ENCODE results near the gene BIRC2.

Gene BIRC2

DNA sequence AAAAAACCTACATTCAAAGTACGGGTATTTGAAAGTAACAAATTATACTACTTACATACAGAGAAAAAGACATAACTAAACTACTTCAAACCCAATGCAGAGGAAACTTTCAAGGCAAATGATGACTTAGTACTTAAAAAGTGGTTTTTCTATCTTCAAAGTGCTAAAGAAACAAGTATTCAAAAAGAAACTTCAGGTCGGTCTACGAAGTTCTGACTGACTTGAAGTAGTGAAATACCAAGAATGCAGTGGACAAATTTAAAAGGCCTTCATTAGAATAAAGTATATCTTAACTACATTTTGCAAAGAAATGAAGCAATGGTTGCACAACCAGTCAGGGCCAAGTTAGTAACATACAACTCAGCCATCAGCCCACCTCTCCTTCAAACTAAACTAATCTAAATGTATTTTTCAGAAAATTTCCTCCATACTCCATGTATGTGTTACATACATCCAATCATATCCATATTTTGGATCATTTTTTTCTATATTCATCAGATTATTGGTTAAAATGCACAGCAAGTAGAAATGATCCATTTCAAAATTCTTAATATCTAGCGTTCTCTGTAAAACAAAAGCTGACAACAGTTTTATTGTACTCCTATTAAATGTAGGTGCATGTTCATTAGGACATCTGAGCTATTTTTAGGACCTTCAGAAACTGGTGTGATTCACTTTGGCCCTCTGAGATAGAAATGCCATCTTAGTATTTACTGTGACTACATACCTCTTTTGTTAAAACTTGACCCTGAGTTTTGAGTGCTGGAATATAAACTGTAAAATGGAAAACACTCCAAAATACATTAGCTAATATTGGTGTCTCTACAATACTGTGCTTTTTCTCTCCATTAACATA, 49.9 kb downstream of the BIRC2 start:
- Mint-ChIP-seq H3K4me3 (peak overlapping the region; percentile 33), H3K9me3 (ENCODE audit: low read depth) (no peaks in the 10 kb centered on the region), H3K4me1 (ENCODE audit: low read depth) (peaks cover 61% of the 10 kb centered on the region), H3K27me3 (no peaks in the 10 kb centered on the region), H3K36me3 (peaks cover 20% of the 10 kb centered on the region), H3K27ac (peak overlapping the region; percentile 84)

DNA sequence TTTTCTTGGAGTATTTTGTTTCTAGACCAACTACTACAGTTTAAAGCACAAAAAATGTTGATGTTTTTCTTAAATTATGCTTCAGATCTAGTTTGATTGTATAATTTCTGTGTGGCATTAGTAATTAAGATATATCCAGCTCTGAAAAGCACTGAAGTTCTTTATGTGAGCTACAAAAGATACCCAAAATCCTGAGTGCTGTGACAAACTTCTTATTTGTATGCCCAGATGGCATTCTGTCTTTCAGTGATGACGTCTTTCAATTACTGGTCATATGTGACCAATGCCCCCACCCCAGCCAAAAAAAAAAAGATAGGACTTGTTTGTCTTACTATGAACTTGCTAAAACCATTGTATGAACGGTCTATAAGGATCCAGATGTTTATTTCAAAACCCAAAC, 51.3 kb downstream of the BIRC2 start:
- H3K9me3 Mint-ChIP-seq (ENCODE audit: low read depth), result no peaks in the 10 kb centered on the region
- H3K27ac Mint-ChIP-seq, result peak overlapping the region; percentile 79
- H3K27me3 Mint-ChIP-seq, result no peaks in the 10 kb centered on the region
- peaks cover 22% of the 10 kb centered on the region for H3K36me3 Mint-ChIP-seq
- no peak overlapping the region for H3K4me3 Mint-ChIP-seq
- H3K4me1 Mint-ChIP-seq (ENCODE audit: low read depth), result peaks cover 63% of the 10 kb centered on the region

DNA sequence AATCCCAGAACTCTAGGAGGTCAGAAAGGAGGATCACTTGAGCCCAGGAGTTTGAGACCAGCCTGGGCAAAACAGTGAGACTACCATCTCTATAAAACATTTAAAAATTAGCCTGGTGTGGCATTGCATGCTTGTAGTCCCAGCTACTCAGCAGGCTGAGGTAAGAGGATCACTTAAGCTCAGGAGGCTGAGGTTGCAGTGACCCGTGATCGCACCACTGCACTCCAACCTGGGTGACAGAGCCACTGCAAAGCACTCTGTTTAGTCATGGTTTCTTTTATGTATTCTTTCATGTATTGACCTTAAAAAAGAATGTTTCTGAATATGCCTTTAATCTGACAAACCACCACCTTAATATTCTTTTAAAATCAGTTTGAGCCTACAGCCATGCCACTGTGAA, 52.2 kb downstream of the BIRC2 start:
- Mint-ChIP-seq H3K36me3 (peaks cover 25% of the 10 kb centered on the region), H3K4me1 (ENCODE audit: low read depth) (peaks cover 65% of the 10 kb centered on the region), H3K9me3 (ENCODE audit: low read depth) (no peaks in the 10 kb centered on the region), H3K4me3 (no peak overlapping the region), H3K27ac (peak overlapping the region; percentile 79), H3K27me3 (no peaks in the 10 kb centered on the region)

DNA sequence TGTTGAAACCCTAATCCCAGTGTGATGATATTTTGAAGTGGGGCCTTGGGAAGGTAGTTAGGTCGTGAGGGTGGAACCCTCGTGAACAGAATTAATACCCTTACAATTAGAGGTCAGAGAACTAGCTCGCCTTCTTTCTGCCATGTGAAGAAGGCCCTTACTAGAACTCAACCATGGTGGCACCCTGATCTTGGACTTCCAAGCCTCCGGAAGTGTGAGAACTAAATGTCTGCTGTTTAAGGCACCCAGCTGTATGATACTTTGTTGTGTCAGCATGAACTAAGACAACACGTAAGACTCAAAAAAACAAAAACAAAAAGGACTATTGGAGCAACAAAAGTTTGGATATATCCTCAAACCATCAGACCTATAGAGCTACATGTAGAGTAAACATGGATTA, 53.6 kb downstream of the BIRC2 start:
- Mint-ChIP-seq H3K27ac (peak overlapping the region; percentile 78), H3K9me3 (ENCODE audit: low read depth) (no peaks in the 10 kb centered on the region), H3K27me3 (no peaks in the 10 kb centered on the region), H3K36me3 (peaks cover 23% of the 10 kb centered on the region), H3K4me3 (no peak overlapping the region), H3K4me1 (ENCODE audit: low read depth) (peaks cover 72% of the 10 kb centered on the region)

DNA sequence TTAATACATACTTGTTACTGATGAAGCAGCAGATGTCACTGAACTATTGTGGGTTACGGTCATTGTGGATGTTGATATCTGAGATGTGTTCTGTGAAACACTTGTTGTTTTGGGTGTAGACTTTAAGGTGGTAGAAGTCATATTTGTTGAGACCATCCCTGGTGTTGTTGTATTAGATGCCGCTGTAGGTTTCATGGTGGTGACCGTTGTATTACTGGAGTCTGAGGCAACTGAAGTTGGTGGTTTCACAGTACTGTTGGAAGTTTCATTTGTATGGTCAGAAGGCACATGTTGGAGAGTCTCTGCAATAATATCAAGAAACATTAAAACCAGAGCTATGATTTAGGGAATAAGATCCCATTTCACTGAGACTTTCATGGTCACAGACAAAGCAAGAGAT, 54.9 kb downstream of the BIRC2 start:
- Mint-ChIP-seq H3K4me1 (ENCODE audit: low read depth) (peaks cover 72% of the 10 kb centered on the region), H3K27me3 (no peaks in the 10 kb centered on the region), H3K36me3 (peaks cover 23% of the 10 kb centered on the region), H3K9me3 (ENCODE audit: low read depth) (no peaks in the 10 kb centered on the region), H3K4me3 (no peak overlapping the region), H3K27ac (peak overlapping the region; percentile 75)

DNA sequence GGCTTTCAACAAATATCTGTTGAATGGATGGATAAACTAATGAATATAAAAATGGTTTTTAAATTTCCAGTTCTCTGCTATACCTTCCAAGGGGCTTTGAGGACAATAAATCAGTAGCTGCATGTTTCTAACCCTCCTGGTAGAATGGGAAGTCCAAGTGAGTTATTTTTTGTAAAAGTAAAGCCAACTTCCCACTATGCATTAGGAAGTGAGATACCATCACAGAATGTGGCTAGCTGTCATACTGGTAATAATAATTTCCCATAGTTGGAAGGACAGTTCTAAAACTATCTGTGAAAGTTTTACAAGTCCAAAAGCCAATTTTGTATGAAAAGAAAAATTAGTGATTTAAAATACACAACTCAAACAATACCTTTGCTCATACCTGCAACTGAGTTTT, 55.5 kb downstream of the BIRC2 start:
- peaks cover 73% of the 10 kb centered on the region for H3K4me1 Mint-ChIP-seq (ENCODE audit: low read depth)
- no peaks in the 10 kb centered on the region for H3K27me3 Mint-ChIP-seq

DNA sequence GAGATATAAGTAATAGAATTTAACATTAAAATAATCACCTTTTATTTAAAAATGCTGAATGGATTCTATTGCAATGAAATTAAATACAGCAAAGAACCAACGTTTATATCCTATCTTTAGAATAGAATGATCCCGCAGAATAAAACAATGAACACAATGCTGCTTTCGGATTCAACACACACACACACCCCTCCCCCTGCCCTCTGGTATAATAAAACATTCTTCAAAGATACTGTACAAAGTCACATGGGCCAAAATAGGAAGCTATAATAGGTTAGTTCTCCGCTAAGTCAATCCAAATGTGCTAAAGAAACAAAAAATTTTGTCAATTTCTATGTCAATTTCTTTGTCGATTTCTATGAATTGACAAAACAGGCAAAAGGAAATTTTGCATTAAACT, 58.5 kb downstream of the BIRC2 start:
- H3K9me3 Mint-ChIP-seq (ENCODE audit: low read depth), result no peaks in the 10 kb centered on the region
- H3K27me3 Mint-ChIP-seq, result no peaks in the 10 kb centered on the region
- peak overlapping the region; percentile 52 for H3K27ac Mint-ChIP-seq
- H3K4me1 Mint-ChIP-seq (ENCODE audit: low read depth), result peaks cover 82% of the 10 kb centered on the region
- H3K36me3 Mint-ChIP-seq, result peaks cover 13% of the 10 kb centered on the region
- H3K4me3 Mint-ChIP-seq, result peak overlapping the region; percentile 33

More for the DNA sequence above, 55.5 kb downstream of the BIRC2 start:
- Mint-ChIP-seq H3K4me3 (no peak overlapping the region), H3K27ac (peak overlapping the region; percentile 77), H3K9me3 (ENCODE audit: low read depth) (no peaks in the 10 kb centered on the region), H3K36me3 (peaks cover 19% of the 10 kb centered on the region)

DNA sequence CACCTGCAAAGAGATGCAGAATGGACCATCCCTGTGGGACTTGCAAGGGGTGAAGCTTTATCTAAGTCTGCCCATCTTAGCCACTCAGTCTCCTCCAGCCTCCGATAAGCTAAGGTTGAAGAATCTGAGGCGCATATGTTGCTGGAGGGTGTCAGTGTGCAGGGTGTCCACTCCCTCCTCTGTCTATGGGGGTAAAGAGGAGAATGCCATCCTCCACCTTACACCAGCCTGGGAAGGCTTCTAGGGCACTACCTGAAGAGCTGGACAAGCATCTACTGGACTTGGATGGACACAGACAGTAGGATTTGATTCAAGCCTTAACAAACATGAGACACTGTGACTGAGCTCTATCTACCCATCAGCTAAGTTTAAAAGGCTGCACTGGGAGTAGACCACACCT, 59.1 kb downstream of the BIRC2 start:
- H3K9me3 Mint-ChIP-seq (ENCODE audit: low read depth), result no peaks in the 10 kb centered on the region
- peak overlapping the region; percentile 52 for H3K27ac Mint-ChIP-seq
- peaks cover 85% of the 10 kb centered on the region for H3K4me1 Mint-ChIP-seq (ENCODE audit: low read depth)
- no peaks in the 10 kb centered on the region for H3K27me3 Mint-ChIP-seq
- H3K36me3 Mint-ChIP-seq, result peaks cover 10% of the 10 kb centered on the region
- peak overlapping the region; percentile 10 for H3K4me3 Mint-ChIP-seq

DNA sequence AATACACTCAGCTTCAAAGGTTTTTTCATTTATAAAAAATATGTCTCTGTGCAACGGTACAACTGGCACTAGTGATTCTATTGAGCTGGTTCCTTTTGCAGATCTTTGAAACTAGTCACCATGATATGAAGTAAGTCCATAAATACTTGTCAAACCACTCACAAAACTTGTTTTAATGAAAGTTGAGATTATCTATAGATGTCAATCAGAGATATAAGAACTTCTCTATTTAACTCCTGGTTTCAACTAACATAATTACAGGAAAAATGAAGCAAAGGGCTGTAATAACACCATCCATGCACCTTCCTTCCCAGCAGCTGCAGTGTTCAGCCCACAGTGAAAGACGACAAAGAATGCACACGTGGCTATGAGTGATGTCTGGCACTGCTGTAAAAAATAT, 60.9 kb downstream of the BIRC2 start:
- H3K4me3 Mint-ChIP-seq, result peak overlapping the region; percentile 23

DNA sequence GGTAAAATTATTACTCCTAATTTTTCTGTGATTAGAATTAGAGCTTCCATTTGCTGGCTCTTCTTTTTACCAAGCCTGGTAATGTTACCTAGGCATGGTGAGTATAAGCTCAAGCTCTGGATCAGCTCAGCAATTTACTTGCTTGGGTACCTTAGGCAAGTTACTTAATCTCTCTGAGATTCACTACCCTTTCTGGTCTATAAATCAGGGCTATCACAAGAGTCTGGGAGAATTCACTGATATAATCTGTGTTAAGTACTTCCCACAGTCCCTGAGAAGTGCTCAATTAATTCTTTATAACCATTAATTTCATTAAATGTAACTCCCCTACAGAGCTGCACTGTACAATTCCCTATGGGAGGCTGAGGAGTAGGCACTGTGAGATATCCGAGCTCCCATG, 61.3 kb downstream of the BIRC2 start:
- H3K4me1 Mint-ChIP-seq (ENCODE audit: low read depth), result peaks cover 88% of the 10 kb centered on the region
- no peaks in the 10 kb centered on the region for H3K9me3 Mint-ChIP-seq (ENCODE audit: low read depth)
- peak overlapping the region; percentile 23 for H3K4me3 Mint-ChIP-seq
- no peaks in the 10 kb centered on the region for H3K27me3 Mint-ChIP-seq
- H3K27ac Mint-ChIP-seq, result peak overlapping the region; percentile 59
- H3K36me3 Mint-ChIP-seq, result peaks cover 3% of the 10 kb centered on the region

More for the DNA sequence above, 60.9 kb downstream of the BIRC2 start:
- Mint-ChIP-seq H3K9me3 (ENCODE audit: low read depth) (no peaks in the 10 kb centered on the region), H3K27ac (peak overlapping the region; percentile 59), H3K36me3 (peaks cover 3% of the 10 kb centered on the region), H3K4me1 (ENCODE audit: low read depth) (peaks cover 88% of the 10 kb centered on the region), H3K27me3 (no peaks in the 10 kb centered on the region)

DNA sequence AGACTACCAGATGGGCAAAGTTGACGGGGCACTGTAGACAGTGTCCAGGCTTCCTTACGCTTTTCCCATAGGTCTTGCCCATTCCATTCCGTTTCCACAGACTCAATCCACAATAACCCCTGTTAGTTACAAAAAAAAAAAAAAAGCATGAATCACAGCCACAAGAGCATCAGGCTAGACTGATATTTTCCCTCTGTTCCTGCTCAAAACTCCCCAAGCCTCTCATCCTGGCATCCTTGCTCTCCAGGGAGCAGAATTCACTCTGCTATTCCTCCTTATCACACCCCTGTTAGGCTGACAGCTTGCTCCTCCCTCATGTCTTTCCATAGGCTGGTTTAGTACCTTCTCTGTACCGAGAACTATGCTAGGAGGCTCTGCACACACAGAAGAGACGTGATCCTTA, 63.4 kb downstream of the BIRC2 start:
- peaks cover 92% of the 10 kb centered on the region for H3K4me1 Mint-ChIP-seq (ENCODE audit: low read depth)
- peak overlapping the region; percentile 3 for H3K4me3 Mint-ChIP-seq
- no peaks in the 10 kb centered on the region for H3K9me3 Mint-ChIP-seq (ENCODE audit: low read depth)
- no peaks in the 10 kb centered on the region for H3K36me3 Mint-ChIP-seq
- H3K27me3 Mint-ChIP-seq, result no peaks in the 10 kb centered on the region
- H3K27ac Mint-ChIP-seq, result peak overlapping the region; percentile 74

DNA sequence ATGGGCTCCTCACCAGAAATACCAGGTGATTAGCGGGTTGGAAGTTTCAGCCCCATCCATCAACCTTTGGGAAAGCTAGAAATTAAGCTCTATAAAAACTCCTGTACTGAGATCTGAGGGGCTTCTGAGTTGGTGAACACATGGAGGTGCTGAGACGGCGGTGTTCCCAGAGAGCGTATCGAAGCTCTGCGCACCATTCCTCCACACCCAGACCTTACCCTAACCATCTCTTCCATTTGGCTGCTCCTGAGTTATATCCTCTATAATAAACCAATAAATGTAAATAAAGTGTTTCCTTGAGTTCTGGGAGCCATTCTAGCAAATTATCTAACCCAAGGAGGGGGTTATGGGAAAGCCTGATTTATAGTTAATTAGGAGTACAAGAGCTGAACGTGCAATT, 64.1 kb downstream of the BIRC2 start:
- peaks cover 90% of the 10 kb centered on the region for H3K4me1 Mint-ChIP-seq (ENCODE audit: low read depth)
- peak overlapping the region; percentile 81 for H3K27ac Mint-ChIP-seq
- H3K9me3 Mint-ChIP-seq (ENCODE audit: low read depth), result no peaks in the 10 kb centered on the region
- H3K36me3 Mint-ChIP-seq, result no peaks in the 10 kb centered on the region
- H3K4me3 Mint-ChIP-seq, result no peak overlapping the region
- H3K27me3 Mint-ChIP-seq, result no peaks in the 10 kb centered on the region

DNA sequence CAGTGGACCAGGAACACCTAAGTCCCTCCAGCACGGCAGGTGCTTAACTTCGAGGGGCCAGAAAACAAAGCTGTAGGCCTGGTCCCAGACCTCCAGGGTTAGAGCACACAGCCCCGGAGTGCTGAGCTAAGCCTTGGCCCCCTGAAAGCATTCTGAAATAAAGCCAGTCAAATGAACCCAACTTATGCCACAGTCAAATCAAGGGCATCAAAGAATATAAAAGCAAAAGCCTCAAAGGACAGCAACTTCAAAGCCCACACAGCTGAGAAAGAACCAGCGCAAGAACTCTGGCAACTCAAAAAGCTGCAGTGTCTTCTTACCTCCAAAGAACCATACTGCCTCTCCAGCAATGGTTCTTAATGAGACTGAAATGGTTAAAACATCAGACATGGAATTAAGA, 66.5 kb downstream of the BIRC2 start:
- peak overlapping the region; percentile 64 for H3K4me3 Mint-ChIP-seq
- H3K27me3 Mint-ChIP-seq, result no peaks in the 10 kb centered on the region
- peaks cover 3% of the 10 kb centered on the region for H3K36me3 Mint-ChIP-seq
- H3K9me3 Mint-ChIP-seq (ENCODE audit: low read depth), result no peaks in the 10 kb centered on the region
- peaks cover 92% of the 10 kb centered on the region for H3K4me1 Mint-ChIP-seq (ENCODE audit: low read depth)
- peak overlapping the region; percentile 87 for H3K27ac Mint-ChIP-seq

DNA sequence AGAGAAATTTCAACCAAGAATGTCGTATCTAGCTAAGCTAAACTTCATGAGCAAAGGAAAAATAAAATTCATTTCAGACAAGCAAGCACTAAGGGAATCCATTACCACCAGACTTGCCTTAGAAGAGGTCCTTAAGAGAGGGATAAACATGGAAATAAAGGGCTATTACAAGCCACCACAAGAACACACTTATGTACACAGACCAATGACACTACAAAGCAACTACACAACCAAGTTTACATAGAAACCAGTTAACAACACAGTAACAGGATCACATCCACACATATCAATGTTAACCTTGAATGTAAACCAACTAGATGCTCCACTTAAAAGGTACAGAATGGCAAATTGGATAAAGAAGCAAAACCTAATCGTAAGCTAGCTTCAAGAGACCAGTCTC, 67.5 kb downstream of the BIRC2 start:
- no peaks in the 10 kb centered on the region for H3K9me3 Mint-ChIP-seq (ENCODE audit: low read depth)
- peak overlapping the region; percentile 64 for H3K4me3 Mint-ChIP-seq
- H3K4me1 Mint-ChIP-seq (ENCODE audit: low read depth), result peaks cover 95% of the 10 kb centered on the region
- H3K27ac Mint-ChIP-seq, result peak overlapping the region; percentile 87
- no peaks in the 10 kb centered on the region for H3K27me3 Mint-ChIP-seq
- H3K36me3 Mint-ChIP-seq, result peaks cover 3% of the 10 kb centered on the region

DNA sequence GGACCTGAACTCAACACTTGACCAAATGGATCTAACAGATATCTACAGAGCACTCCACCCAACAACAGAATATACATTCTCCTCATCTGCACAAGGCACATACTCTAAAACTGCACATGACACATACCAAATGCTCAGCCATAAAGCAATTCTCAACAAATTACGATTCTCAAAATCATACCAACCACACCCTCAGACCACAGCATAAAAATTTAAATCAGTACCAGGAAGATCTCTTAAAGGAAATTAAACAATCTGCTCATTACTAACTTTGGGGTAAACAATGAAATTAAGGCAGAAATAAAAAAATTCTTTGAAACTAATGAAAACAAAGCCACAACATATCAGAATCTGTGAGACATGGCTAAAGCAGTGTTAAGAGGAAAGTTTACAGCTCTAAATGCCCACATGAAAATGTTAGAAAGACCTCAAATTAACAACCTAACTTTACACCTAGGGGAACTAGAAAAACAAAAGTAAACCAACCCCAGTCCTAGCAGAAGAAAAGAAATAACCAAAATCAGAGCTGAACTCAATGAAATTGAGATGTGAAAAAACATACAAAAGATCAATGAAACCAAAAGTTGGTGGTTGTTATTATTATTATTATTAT, 68.4 kb downstream of the BIRC2 start:
- Mint-ChIP-seq H3K4me3 (peak overlapping the region; percentile 64), H3K27ac (peak overlapping the region; percentile 87), H3K4me1 (ENCODE audit: low read depth) (peaks cover 98% of the 10 kb centered on the region), H3K27me3 (no peaks in the 10 kb centered on the region), H3K36me3 (peaks cover 3% of the 10 kb centered on the region), H3K9me3 (ENCODE audit: low read depth) (no peaks in the 10 kb centered on the region)
